Thoracic aorta (tissue), 2 donors: ENCODE results near the gene TNFSF11. TPM values are rescaled to one million over a fixed set of nuclear protein-coding genes. Genes with fewer than 3 reads are reported as not detected.

Experiments used
- ATAC-seq: fragments of 150-250 bp; one replicate; pipeline ENCODE4 v1.8.0; 2017; ENCODE audit warnings: low read depth; ENCODE audit not compliant: insufficient number of reproducible peaks, low FRiP score
- DNase-seq: peaks from one replicate; pipeline ENCODE4 v3.0.0-alpha.2; 2020; ENCODE audit warnings: low spot score
- H3K27ac ChIP-seq, 2 donors: fragments of 200-600 bp; sonication (generic); 1 replicate in 1 of 2; 2 replicates in 1 of 2; pipeline ENCODE4 v1.5.1; 2016; ENCODE audit warnings: mild to moderate bottlenecking in 2 of 2, moderate library complexity in 2 of 2
- H3K27me3 ChIP-seq: fragments of 200-600 bp; sonication (generic); replicated peaks from 2 replicates; pipeline ENCODE4 v1.6.0; 2016; ENCODE audit warnings: mild to moderate bottlenecking; ENCODE audit not compliant: insufficient read depth
- H3K36me3 ChIP-seq: fragments of 200-600 bp; sonication (generic); one replicate; pipeline ENCODE4 v1.5.1; 2016
- H3K4me1 ChIP-seq, 2 donors: fragments of 200-600 bp; sonication (generic); 1 replicate in 1 of 2; 2 replicates in 1 of 2; pipeline versions ENCODE4 v1.5.1 to v1.6.0; 2016; ENCODE audit warnings: low read depth in 2 of 2, mild to moderate bottlenecking in 1 of 2; ENCODE audit not compliant: control insufficient read depth in 1 of 2
- H3K4me3 ChIP-seq: fragments of 200-600 bp; sonication (generic); 2 replicates; pipeline ENCODE4 v1.5.1; 2016; ENCODE audit warnings: mild to moderate bottlenecking
- H3K9me3 ChIP-seq: fragments of 200-600 bp; sonication (generic); 2 replicates; pipeline ENCODE4 v1.5.1; 2016
- total RNA-seq, 2 donors: library from RNA; depleted of rRNA; stranded (reverse); fragments of >200 nt; gene quantifications; one replicate each; pipeline versions ENCODE4 v1.1.0 to v1.2.3, GENCODE V29; 2016
- TF ChIP-seq, protein P1 (sequence below): fragments of 200-600 bp; sonication (generic); IDR thresholded peaks from one replicate; pipeline ENCODE4 v1.5.1; 2019; ENCODE audit warnings: antibody characterized with exemption

TNFSF11 gene
- total RNA-seq, 2 donors from 2014 or later = 0.71 TPM; not detected in 1

GRCh38 chr13:42574435-42575311 lies 721 bp downstream of the TNFSF11 start:
- no peaks in the 10 kb centered on the region for H3K36me3 ChIP-seq
- no peak overlapping the region for H3K27ac ChIP-seq
- ATAC-seq = no peak
- H3K9me3 ChIP-seq = no peaks in the 10 kb centered on the region
- TF ChIP-seq, protein P1, sequence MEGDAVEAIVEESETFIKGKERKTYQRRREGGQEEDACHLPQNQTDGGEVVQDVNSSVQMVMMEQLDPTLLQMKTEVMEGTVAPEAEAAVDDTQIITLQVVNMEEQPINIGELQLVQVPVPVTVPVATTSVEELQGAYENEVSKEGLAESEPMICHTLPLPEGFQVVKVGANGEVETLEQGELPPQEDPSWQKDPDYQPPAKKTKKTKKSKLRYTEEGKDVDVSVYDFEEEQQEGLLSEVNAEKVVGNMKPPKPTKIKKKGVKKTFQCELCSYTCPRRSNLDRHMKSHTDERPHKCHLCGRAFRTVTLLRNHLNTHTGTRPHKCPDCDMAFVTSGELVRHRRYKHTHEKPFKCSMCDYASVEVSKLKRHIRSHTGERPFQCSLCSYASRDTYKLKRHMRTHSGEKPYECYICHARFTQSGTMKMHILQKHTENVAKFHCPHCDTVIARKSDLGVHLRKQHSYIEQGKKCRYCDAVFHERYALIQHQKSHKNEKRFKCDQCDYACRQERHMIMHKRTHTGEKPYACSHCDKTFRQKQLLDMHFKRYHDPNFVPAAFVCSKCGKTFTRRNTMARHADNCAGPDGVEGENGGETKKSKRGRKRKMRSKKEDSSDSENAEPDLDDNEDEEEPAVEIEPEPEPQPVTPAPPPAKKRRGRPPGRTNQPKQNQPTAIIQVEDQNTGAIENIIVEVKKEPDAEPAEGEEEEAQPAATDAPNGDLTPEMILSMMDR = no peak
- peak overlapping the region; percentile 55 for H3K4me3 ChIP-seq
- DNase-seq = no peak
- H3K27me3 ChIP-seq = no peaks in the 10 kb centered on the region
- peaks cover 0 to 12% of the 10 kb centered on the region in 2 donors for H3K4me1 ChIP-seq

- no peaks in the 10 kb centered on the region for H3K36me3 ChIP-seq
- no peaks in the 10 kb centered on the region for H3K27me3 ChIP-seq
- no peak overlapping the region for H3K27ac ChIP-seq
- TF ChIP-seq, protein P1 = no peak
- DNase-seq (no peak), ATAC-seq (no peak)
- H3K9me3 ChIP-seq = no peaks in the 10 kb centered on the region
- H3K4me3 ChIP-seq = no peak overlapping the region
- H3K4me1 ChIP-seq = peaks cover 0 to 12% of the 10 kb centered on the region in 2 donors
These were observed 2.0 kb downstream of the TNFSF11 start for GRCh38 chr13:42575938-42576337.

DNA sequence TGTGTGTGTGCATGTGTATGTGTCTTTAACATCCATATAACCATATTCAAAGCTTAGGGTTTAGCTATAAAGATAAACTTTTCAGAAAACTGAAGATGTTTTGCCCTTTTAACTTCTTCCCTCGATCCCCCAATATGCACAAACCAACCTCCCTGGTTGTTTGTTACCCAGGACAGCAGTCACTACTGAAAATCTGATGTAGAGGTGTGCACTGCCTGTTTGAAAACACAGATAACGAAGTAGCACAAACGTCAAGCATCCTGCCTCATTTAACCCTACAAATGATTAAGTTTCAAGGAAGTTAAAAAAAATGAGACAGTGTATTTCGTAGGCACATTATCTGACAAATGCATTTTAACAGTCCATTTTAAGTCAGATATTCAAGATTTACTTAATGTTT lies 3.6 kb downstream of the TNFSF11 start:
- ATAC-seq = no peak
- no peaks in the 10 kb centered on the region for H3K27me3 ChIP-seq
- no peak for DNase-seq

DNA sequence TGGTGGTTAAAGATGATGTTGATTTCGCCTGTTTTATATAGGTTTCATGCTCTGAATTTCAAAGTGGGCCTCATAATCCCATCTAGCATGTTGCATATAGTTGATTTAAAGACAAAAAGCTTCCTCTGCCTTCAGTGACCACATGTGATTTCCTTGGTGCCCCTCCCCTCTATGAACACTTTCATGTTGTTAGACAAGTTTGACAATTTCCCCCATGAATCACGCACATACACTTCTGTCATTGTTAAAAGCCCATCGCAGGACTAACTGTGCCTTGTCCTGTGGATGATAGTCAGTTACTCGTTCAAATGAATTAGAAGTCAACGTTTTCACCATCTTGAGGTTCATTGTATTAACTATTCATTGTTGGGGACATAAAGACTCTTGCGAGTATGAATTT lies 6.7 kb downstream of the TNFSF11 start:
- Histone ChIP-seq H3K36me3 (no peaks in the 10 kb centered on the region), H3K4me3 (no peak overlapping the region), H3K4me1 (no peaks in the 10 kb centered on the region), H3K27me3 (no peaks in the 10 kb centered on the region), H3K9me3 (no peaks in the 10 kb centered on the region), H3K27ac (no peak overlapping the region)
- DNase-seq (no peak), ATAC-seq (no peak)
- TF ChIP-seq, protein P1 = no peak

More for the DNA sequence above, 3.6 kb downstream of the TNFSF11 start:
- no peaks in the 10 kb centered on the region for H3K9me3 ChIP-seq
- no peaks in the 10 kb centered on the region for H3K36me3 ChIP-seq
- TF ChIP-seq, protein P1 = no peak
- H3K4me1 ChIP-seq = peaks cover 0 to 12% of the 10 kb centered on the region in 2 donors
- H3K27ac ChIP-seq = no peak overlapping the region
- H3K4me3 ChIP-seq = no peak overlapping the region

DNA sequence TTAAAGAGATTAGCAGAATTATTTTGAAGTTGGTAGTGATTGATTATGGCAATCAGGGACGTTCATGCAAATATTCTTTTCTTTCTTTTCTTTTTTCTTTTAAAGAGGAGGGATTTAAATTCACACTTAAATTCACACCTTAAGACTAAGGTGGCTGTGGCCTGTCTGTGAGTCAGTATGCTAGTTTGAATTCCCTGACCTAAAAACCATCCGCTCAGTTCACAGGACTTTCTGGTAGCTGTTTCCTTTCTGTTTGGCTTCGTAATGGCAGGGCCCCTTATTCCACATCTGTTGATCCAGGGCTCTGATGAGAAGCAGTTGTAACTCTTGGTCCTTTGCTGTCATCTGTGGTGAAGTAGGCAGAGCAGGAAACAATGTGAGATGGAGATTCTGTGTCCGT lies 7.5 kb downstream of the TNFSF11 start:
- TF ChIP-seq, protein P1 = no peak
- ATAC-seq = no peak

More for the DNA sequence above, 7.5 kb downstream of the TNFSF11 start:
- no peak overlapping the region for H3K27ac ChIP-seq
- H3K27me3 ChIP-seq = no peaks in the 10 kb centered on the region
- no peak overlapping the region for H3K4me3 ChIP-seq
- no peak for DNase-seq
- H3K36me3 ChIP-seq = no peaks in the 10 kb centered on the region
- no peaks in the 10 kb centered on the region for H3K4me1 ChIP-seq
- no peaks in the 10 kb centered on the region for H3K9me3 ChIP-seq
